HG03025 (cell line): ENCODE results near the gene TMEM63A.
"Not testable (repeated sequence)": the region's sequence is repeated elsewhere in the genome, so short reads cannot be mapped to it uniquely, and the experiment has no call there.

Experiments
- ATAC-seq: cut with Tn5 transposase; IDR thresholded peaks from one replicate; pipeline ENCODE4 v1.9.1; 2021; ENCODE audit warnings: mild to moderate bottlenecking, moderate library complexity; ENCODE audit not compliant: unreplicated experiment, low FRiP score

Gene TMEM63A

GRCh38 chr1:225909477-225909876 is 27.3 kb upstream of the TMEM63A start:
- ATAC-seq = no peak

GRCh38 chr1:225908773-225909172 is 26.6 kb upstream of the TMEM63A start:
- ATAC-seq = no peak

GRCh38 chr1:225908013-225908640 is 25.9 kb upstream of the TMEM63A start:
- no peak for ATAC-seq

- ATAC-seq = no peak
These were observed 25.2 kb upstream of the TMEM63A start for GRCh38 chr1:225907341-225907740.

GRCh38 chr1:225906467-225906866 is 24.3 kb upstream of the TMEM63A start:
- no peak for ATAC-seq

GRCh38 chr1:225903623-225904022 is 21.4 kb upstream of the TMEM63A start:
- no peak for ATAC-seq

GRCh38 chr1:225899044-225899925 is 17.1 kb upstream of the TMEM63A start:
- no peak for ATAC-seq

- no peak for ATAC-seq
These were observed 15.7 kb upstream of the TMEM63A start for GRCh38 chr1:225897595-225898514.

- peak; percentile 100 for ATAC-seq
These were observed 14.9 kb upstream of the TMEM63A start for GRCh38 chr1:225896937-225897549.

- no peak for ATAC-seq
These were observed 14.3 kb upstream of the TMEM63A start for GRCh38 chr1:225896494-225896893.

GRCh38 chr1:225892307-225892706 is 10.1 kb upstream of the TMEM63A start:
- ATAC-seq = no peak

- ATAC-seq = no peak
These were observed 9.2 kb upstream of the TMEM63A start for GRCh38 chr1:225891229-225891972.

- ATAC-seq = no peak
These were observed 8.4 kb upstream of the TMEM63A start for GRCh38 chr1:225890346-225891228.

GRCh38 chr1:225889743-225890142 is 7.6 kb upstream of the TMEM63A start:
- ATAC-seq = no peak

- ATAC-seq = no peak
These were observed 6.9 kb upstream of the TMEM63A start, which contains the start of gene LEFTY1 for GRCh38 chr1:225888898-225889601. Gene LEFTY1, minus strand, starts transcription at chr1:225889146. Its CDS starts 80 bp downstream, at chr1:225889066.

- ATAC-seq = no peak
These were observed 6.2 kb upstream of the TMEM63A start for GRCh38 chr1:225888289-225888897.

- ATAC-seq = not testable (repeated sequence)
These were observed 5.5 kb upstream of the TMEM63A start for GRCh38 chr1:225887554-225888288.
